Measurements from ENCODE around the gene HRH3.

Gene HRH3

DNA sequence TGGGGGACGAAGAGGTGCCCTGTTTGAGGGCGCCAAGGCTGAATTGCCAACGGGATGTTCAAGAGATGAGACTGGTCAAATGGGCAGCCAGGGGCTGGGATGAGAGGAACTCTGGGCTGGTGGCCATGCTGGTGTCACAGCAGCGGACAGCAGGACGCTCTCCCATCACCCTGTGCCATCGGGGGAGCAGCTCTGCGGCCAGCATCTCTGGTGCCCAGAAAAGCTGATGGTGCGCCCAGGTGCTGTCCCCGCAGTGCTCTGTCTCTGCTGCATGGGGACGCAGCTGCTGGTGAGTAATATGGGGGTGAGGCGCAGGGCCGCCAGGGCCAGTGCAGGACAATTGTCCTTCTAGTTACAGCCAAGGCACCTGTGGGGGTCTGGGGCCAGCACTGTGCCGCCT lies 4.9 kb upstream of the HRH3 start:
- TF ChIP-seq, protein P1, sequence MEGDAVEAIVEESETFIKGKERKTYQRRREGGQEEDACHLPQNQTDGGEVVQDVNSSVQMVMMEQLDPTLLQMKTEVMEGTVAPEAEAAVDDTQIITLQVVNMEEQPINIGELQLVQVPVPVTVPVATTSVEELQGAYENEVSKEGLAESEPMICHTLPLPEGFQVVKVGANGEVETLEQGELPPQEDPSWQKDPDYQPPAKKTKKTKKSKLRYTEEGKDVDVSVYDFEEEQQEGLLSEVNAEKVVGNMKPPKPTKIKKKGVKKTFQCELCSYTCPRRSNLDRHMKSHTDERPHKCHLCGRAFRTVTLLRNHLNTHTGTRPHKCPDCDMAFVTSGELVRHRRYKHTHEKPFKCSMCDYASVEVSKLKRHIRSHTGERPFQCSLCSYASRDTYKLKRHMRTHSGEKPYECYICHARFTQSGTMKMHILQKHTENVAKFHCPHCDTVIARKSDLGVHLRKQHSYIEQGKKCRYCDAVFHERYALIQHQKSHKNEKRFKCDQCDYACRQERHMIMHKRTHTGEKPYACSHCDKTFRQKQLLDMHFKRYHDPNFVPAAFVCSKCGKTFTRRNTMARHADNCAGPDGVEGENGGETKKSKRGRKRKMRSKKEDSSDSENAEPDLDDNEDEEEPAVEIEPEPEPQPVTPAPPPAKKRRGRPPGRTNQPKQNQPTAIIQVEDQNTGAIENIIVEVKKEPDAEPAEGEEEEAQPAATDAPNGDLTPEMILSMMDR (IDR thresholded peaks at IDR 0.05; ENCODE audit: extremely low read depth, insufficient read depth, missing control alignments): no peak
- DNase-seq (ENCODE audit: low spot score): no peak
- in situ Hi-C loops (cut with MboI; ENCODE audit: low pct_unique_long_range_greater_than_20kb, low sequenced_read_pairs, unreplicated experiment): no loop called here

DNA sequence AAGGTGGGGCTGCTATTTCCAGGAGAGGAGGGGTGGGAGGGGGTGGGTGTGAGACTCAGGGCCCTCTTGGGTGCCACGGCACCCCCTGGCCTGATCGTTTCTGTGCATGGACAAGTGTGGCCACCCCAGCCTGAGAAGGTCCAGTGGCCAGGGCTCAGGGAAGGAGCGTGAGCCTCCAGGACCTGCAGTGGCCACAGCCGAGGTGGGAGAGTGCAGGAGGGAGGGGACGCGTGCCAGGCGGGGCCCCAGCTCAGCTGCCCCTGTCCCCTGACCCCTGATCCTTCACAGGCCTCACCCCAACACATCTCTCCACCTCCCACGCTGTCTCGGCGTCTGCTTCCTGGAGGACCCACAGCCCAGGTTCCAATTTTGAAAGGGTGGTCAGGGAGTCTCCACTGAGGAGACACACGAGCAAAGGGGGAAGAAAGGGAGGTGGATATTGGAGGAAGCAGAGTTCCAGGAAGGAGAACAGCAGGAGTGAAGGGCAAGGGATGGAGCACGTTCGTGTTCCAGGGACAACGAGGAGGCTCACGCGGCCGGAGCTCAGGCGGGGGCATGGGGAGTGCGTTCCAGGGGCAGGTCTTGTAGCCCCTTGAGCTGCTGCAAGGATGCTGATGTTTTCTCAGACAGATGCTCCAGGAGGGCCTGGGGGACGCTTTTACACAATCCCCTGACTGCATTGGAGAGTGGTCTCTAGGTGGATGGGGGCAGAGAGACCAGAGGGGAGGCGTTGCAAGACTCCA lies 4.2 kb upstream of the HRH3 start:
- TF ChIP-seq, protein P1 (IDR thresholded peaks at IDR 0.05; ENCODE audit: extremely low read depth, insufficient read depth, missing control alignments): no peak
- no peak for DNase-seq (ENCODE audit: low spot score)
- in situ Hi-C loops (cut with MboI; ENCODE audit: low pct_unique_long_range_greater_than_20kb, low sequenced_read_pairs, unreplicated experiment): no loop called here

DNA sequence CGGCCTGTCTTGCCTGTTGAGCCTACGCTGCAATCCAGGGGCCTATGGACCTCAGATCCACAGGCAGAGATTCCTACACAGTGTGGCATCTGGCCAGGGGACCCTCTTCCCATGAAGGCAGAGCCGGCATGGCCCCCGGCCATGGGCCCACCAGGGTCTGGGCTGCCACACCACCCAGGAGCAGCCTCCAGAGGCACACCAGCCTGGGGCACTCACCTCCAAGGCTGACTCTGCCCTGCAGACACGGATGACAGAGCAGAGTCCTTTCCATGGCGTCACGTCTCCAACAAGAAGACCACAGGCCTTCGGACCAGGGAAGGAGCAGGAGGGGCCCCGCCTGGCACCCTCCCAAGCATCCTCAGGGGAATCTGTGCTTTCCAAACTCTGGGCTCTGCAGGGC lies 3.5 kb upstream of the HRH3 start:
- in situ Hi-C loops (cut with MboI; ENCODE audit: low pct_unique_long_range_greater_than_20kb, low sequenced_read_pairs, unreplicated experiment): no loop called here
- TF ChIP-seq, protein P1 (IDR thresholded peaks at IDR 0.05; ENCODE audit: extremely low read depth, insufficient read depth, missing control alignments): no peak
- DNase-seq (ENCODE audit: low spot score): no peak

DNA sequence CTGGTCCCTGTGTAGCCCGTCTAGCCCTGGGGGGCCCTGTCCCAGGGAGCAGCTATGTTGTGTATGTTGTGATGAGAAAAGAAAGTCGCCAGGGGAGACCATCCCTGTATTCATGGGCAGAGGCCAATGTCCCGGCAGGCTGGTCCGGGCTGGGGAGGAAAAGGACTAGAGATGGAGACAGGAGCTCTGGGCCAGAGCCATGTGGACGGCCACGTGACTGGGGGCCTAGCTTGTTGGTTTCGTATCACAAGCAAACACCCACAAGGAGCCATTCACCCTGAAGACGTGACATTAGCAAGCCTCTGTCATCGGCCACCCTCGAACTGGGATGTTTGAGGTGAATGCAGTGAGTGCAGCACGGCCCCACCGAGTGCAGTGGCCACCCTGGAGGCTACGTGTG lies 2.9 kb upstream of the HRH3 start:
- TF ChIP-seq, protein P1 (IDR thresholded peaks at IDR 0.05; ENCODE audit: extremely low read depth, insufficient read depth, missing control alignments): no peak
- DNase-seq (ENCODE audit: low spot score): no peak
- in situ Hi-C loops (cut with MboI; ENCODE audit: low pct_unique_long_range_greater_than_20kb, low sequenced_read_pairs, unreplicated experiment): no loop called here

DNA sequence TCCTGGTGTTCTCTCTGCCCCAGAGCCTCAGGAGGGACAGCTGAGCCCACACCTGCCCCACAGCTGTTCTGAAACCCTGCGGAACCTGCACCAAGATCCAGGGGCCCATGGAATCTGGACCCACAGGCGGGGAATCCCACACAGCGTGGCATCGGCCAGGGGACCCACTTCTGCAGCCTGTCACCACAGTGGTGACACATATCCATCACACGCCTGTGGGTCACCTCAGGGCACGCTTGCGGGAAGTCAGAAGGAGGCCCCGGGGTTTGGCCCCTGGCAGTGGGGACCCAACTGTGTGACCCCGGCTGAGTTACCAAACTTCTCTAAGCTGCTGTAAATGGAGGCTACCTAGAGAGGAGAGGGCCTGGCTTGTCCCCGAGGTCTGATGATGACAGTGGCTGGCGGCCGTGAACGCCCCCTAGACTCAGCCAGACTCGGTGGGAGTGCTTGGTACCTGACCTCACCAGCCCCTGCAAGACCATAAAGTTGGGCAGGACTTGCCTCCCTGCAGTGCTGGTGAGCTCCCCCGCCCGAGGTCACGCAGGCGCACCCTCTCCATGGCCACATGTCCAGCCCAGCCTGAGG lies 2.3 kb upstream of the HRH3 start:
- TF ChIP-seq, protein P1 (IDR thresholded peaks at IDR 0.05; ENCODE audit: extremely low read depth, insufficient read depth, missing control alignments): no peak
- no peak for DNase-seq (ENCODE audit: low spot score)
- in situ Hi-C loops (cut with MboI; ENCODE audit: low pct_unique_long_range_greater_than_20kb, low sequenced_read_pairs, unreplicated experiment): no loop called here

DNA sequence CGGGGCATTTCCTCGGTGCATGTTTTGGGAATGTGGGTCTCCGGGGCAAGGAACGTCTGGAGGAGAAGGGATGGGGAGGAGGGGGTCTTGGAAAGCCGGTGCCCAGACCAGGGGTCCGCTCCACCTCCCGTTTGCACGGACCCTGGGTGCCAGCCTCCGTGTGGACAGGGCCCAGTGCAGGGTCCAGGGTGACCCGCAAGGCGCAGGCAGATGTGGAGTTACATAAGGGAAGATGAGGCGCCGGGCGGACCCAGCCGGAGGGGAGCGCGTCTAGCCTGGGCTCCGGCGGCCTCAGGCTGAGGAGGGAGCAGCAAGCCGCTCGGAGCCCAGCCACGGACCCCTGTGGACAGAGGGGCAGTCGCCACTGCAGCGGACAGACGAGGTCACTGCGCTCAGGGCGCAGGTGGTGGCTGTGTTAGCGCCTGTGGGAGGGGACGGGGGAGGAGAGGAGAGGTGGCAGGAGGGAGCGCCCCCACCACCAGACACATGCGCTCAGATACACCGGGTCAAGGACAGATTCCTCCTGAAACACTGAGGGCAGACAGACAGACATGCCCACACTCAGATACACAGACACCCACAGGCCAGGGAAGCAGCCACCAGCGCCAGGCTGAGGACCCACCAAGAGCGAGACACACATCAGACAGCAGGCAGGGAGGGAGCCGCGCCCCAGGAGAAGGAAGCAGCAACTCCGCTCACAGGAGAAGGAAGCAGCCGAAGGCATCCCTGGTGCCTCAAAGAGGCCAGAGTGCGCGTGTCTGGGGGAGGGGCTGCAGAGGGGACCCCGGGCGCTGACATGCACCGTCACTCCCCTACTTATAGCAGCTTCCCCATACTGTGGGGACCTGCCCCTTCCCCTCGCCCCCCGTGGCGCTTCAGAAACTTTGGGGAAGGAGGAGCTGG lies 839 bp upstream of the HRH3 start:
- TF ChIP-seq, protein P1 (IDR thresholded peaks at IDR 0.05; ENCODE audit: extremely low read depth, insufficient read depth, missing control alignments): no peak
- DNase-seq (ENCODE audit: low spot score): no peak
- in situ Hi-C loops (cut with MboI; ENCODE audit: low pct_unique_long_range_greater_than_20kb, low sequenced_read_pairs, unreplicated experiment): no loop called here
